Prostate gland (tissue), 2 donors: Measurements from ENCODE around the gene RAB3C.

Experiments used
- POLR2A ChIP-seq: fragments of 450-650 bp; IDR thresholded peaks from one replicate; pipeline ENCODE4 v1.6.1; 2016; ENCODE audit warnings: antibody characterized with exemption, mild to moderate bottlenecking
- POLR2AphosphoS5 ChIP-seq: sonication (generic); formaldehyde crosslinking; IDR thresholded peaks from one replicate; pipeline ENCODE4 v1.6.1; 2017; ENCODE audit warnings: antibody characterized with exemption
- TF ChIP-seq, protein P1 (sequence below), 4 experiments: fragments of 200-600 bp in 2 of 4; fragments of 450-650 bp in 2 of 4; sonication (generic) in 2 of 4; IDR thresholded peaks; 1 replicate in 3 of 4; 2 replicates in 1 of 4; pipeline ENCODE4 v1.5.1; 2016 to 2019; ENCODE audit warnings: antibody characterized with exemption in 4 of 4, mild to moderate bottlenecking in 2 of 4, moderate library complexity in 2 of 4

GRCh38 chr5:58763390-58763789 is 180.5 kb downstream of the RAB3C start:
- TF ChIP-seq POLR2AphosphoS5 (no peak), POLR2A (no peak)
- TF ChIP-seq, protein P1, sequence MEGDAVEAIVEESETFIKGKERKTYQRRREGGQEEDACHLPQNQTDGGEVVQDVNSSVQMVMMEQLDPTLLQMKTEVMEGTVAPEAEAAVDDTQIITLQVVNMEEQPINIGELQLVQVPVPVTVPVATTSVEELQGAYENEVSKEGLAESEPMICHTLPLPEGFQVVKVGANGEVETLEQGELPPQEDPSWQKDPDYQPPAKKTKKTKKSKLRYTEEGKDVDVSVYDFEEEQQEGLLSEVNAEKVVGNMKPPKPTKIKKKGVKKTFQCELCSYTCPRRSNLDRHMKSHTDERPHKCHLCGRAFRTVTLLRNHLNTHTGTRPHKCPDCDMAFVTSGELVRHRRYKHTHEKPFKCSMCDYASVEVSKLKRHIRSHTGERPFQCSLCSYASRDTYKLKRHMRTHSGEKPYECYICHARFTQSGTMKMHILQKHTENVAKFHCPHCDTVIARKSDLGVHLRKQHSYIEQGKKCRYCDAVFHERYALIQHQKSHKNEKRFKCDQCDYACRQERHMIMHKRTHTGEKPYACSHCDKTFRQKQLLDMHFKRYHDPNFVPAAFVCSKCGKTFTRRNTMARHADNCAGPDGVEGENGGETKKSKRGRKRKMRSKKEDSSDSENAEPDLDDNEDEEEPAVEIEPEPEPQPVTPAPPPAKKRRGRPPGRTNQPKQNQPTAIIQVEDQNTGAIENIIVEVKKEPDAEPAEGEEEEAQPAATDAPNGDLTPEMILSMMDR (IDR thresholded peaks at IDR 0.05) = no peak
